NT2/D1 (cell line): ENCODE measurements around the gene HOMER2.

Source experiments
- DNase-seq: peaks from one replicate; pipeline ENCODE4 v3.0.0-alpha.2; 2011; ENCODE audit warnings: low read depth, low spot score
- H3K27me3 ChIP-seq: 2 replicates; pipeline ENCODE4 v1.6.0; 2011; ENCODE audit warnings: mild to moderate bottlenecking; ENCODE audit not compliant: insufficient read length, insufficient read depth
- H3K36me3 ChIP-seq: 2 replicates; pipeline ENCODE4 v1.6.1; 2011; ENCODE audit warnings: mild to moderate bottlenecking, low read length, mixed read lengths; ENCODE audit not compliant: insufficient read depth, insufficient read length
- H3K4me1 ChIP-seq: 2 replicates; pipeline ENCODE4 v1.5.1; 2011; ENCODE audit not compliant: insufficient read depth, insufficient read length
- H3K4me3 ChIP-seq: 2 replicates; pipeline ENCODE4 v1.5.1; 2011; ENCODE audit warnings: low read depth; ENCODE audit not compliant: insufficient read length
- H3K9ac ChIP-seq: 2 replicates; pipeline ENCODE4 v1.6.0; 2011; ENCODE audit warnings: low read depth; ENCODE audit not compliant: insufficient read length
- H3K9me3 ChIP-seq: 2 replicates; pipeline ENCODE4 v1.5.1; 2011; ENCODE audit warnings: mild to moderate bottlenecking, low read length; ENCODE audit not compliant: insufficient read depth
- SUZ12 ChIP-seq: IDR thresholded peaks from 2 replicates; pipeline ENCODE4 v1.6.1; 2011; ENCODE audit not compliant: insufficient read length, insufficient read depth; ENCODE audit errors: extremely low read depth
- YY1 ChIP-seq: IDR thresholded peaks from 2 replicates; pipeline ENCODE4 v1.6.1; 2011; ENCODE audit not compliant: insufficient read length, insufficient read depth
- ZNF274 ChIP-seq: IDR thresholded peaks from 2 replicates; pipeline ENCODE4 v1.6.1; 2011; ENCODE audit warnings: mild to moderate bottlenecking, low read depth, low read length

The HOMER2 gene

GRCh38 chr15:82972990-82973389 lies 20.5 kb upstream of the HOMER2 start:
- DNase-seq = no peak
- H3K4me1 ChIP-seq = no peaks in the 10 kb centered on the region
- H3K9me3 ChIP-seq = no peaks in the 10 kb centered on the region
- TF ChIP-seq ZNF274 = no peak
- TF ChIP-seq SUZ12 = no peak
- no peak for TF ChIP-seq YY1
- no peak overlapping the region for H3K9ac ChIP-seq
- no peak overlapping the region for H3K4me3 ChIP-seq
- H3K27me3 ChIP-seq = no peaks in the 10 kb centered on the region
- no peaks in the 10 kb centered on the region for H3K36me3 ChIP-seq

- Histone ChIP-seq H3K9me3 (no peaks in the 10 kb centered on the region), H3K9ac (no peak overlapping the region)
- no peak for TF ChIP-seq ZNF274
- no peak for TF ChIP-seq YY1
- TF ChIP-seq SUZ12 = no peak
These were observed 18.9 kb upstream of the HOMER2 start for GRCh38 chr15:82971218-82971984.

GRCh38 chr15:82970696-82971095 lies 18.2 kb upstream of the HOMER2 start:
- no peak overlapping the region for H3K4me3 ChIP-seq
- no peak for TF ChIP-seq SUZ12
- TF ChIP-seq ZNF274 = no peak
- TF ChIP-seq YY1 = no peak
- H3K36me3 ChIP-seq = no peaks in the 10 kb centered on the region
- no peak overlapping the region for H3K9ac ChIP-seq
- H3K9me3 ChIP-seq = no peaks in the 10 kb centered on the region
- no peaks in the 10 kb centered on the region for H3K27me3 ChIP-seq
- no peaks in the 10 kb centered on the region for H3K4me1 ChIP-seq
- no peak for DNase-seq

More at GRCh38 chr15:82971218-82971984, 18.9 kb upstream of the HOMER2 start:
- DNase-seq = no peak
- Histone ChIP-seq H3K36me3 (no peaks in the 10 kb centered on the region), H3K27me3 (no peaks in the 10 kb centered on the region), H3K4me3 (no peak overlapping the region), H3K4me1 (no peaks in the 10 kb centered on the region)

- Histone ChIP-seq H3K9ac (no peak overlapping the region), H3K36me3 (no peaks in the 10 kb centered on the region), H3K4me3 (no peak overlapping the region), H3K9me3 (no peaks in the 10 kb centered on the region), H3K4me1 (no peaks in the 10 kb centered on the region), H3K27me3 (no peaks in the 10 kb centered on the region)
- DNase-seq = no peak
- TF ChIP-seq ZNF274 = no peak
- no peak for TF ChIP-seq YY1
- TF ChIP-seq SUZ12 = no peak
These were observed 17.7 kb upstream of the HOMER2 start for GRCh38 chr15:82970078-82970686.

- TF ChIP-seq ZNF274 (no peak), YY1 (no peak), SUZ12 (no peak)
- Histone ChIP-seq H3K4me3 (no peak overlapping the region), H3K4me1 (no peaks in the 10 kb centered on the region), H3K9me3 (no peaks in the 10 kb centered on the region), H3K27me3 (no peaks in the 10 kb centered on the region), H3K36me3 (no peaks in the 10 kb centered on the region), H3K9ac (no peak overlapping the region)
- DNase-seq = no peak
These were observed 16.8 kb upstream of the HOMER2 start for GRCh38 chr15:82969353-82969752.

- Histone ChIP-seq H3K4me1 (no peaks in the 10 kb centered on the region), H3K36me3 (no peaks in the 10 kb centered on the region), H3K9me3 (no peaks in the 10 kb centered on the region), H3K9ac (no peak overlapping the region), H3K4me3 (no peak overlapping the region), H3K27me3 (no peaks in the 10 kb centered on the region)
- TF ChIP-seq SUZ12 (no peak), ZNF274 (no peak), YY1 (no peak)
- DNase-seq = no peak
These were observed 15.5 kb upstream of the HOMER2 start for GRCh38 chr15:82968066-82968465.

- no peaks in the 10 kb centered on the region for H3K4me1 ChIP-seq
- H3K4me3 ChIP-seq = no peak overlapping the region
- no peak for DNase-seq
- H3K9me3 ChIP-seq = no peaks in the 10 kb centered on the region
- no peaks in the 10 kb centered on the region for H3K27me3 ChIP-seq
- H3K36me3 ChIP-seq = no peaks in the 10 kb centered on the region
- H3K9ac ChIP-seq = no peak overlapping the region
- TF ChIP-seq ZNF274 = no peak
- no peak for TF ChIP-seq SUZ12
- TF ChIP-seq YY1 = no peak
These were observed 14.2 kb upstream of the HOMER2 start for GRCh38 chr15:82966671-82967071.

GRCh38 chr15:82964890-82965289 lies 12.4 kb upstream of the HOMER2 start:
- Histone ChIP-seq H3K27me3 (no peaks in the 10 kb centered on the region), H3K9ac (no peak overlapping the region), H3K4me3 (no peak overlapping the region), H3K9me3 (no peaks in the 10 kb centered on the region), H3K4me1 (no peaks in the 10 kb centered on the region), H3K36me3 (no peaks in the 10 kb centered on the region)
- no peak for DNase-seq
- TF ChIP-seq SUZ12 (no peak), YY1 (no peak), ZNF274 (no peak)
